ENCODE data around the gene EXOC3.

EXOC3 gene

GRCh38 chr5:463301-463700, 20.3 kb downstream of the EXOC3 start:
- Histone ChIP-seq H3K27me3 (ENCODE audit: control insufficient read depth in 1 of 2, insufficient read depth in 2 of 2, low read length in 2 of 2) (no peaks in the 10 kb centered on the region), H3K36me3 (ENCODE audit: control insufficient read depth in 2 of 2, insufficient read depth in 2 of 2, low read length in 2 of 2) (peaks cover 41 to 50% of the 10 kb centered on the region in 2 donors)

GRCh38 chr5:463952-464351, 21.0 kb downstream of the EXOC3 start:
- H3K9ac ChIP-seq (ENCODE audit: low read length in 2 of 2), result no peak overlapping the region
- H3K9me3 ChIP-seq (ENCODE audit: control insufficient read depth in 2 of 2, low read length in 2 of 2), result no peaks in the 10 kb centered on the region
- no peaks in the 10 kb centered on the region for H3K27me3 ChIP-seq (ENCODE audit: control insufficient read depth in 1 of 2, insufficient read depth in 2 of 2, low read length in 2 of 2)
- no peak overlapping the region for H3K27ac ChIP-seq (ENCODE audit: low read length)
- H3K4me3 ChIP-seq (ENCODE audit: low read length in 2 of 2), result no peak overlapping the region
- H3K36me3 ChIP-seq (ENCODE audit: control insufficient read depth in 2 of 2, insufficient read depth in 2 of 2, low read length in 2 of 2), result peaks cover 34 to 43% of the 10 kb centered on the region in 2 donors
- H3K4me1 ChIP-seq (ENCODE audit: control insufficient read depth, insufficient read depth, low read length), result no peaks in the 10 kb centered on the region

More at GRCh38 chr5:463301-463700, 20.3 kb downstream of the EXOC3 start:
- no peak overlapping the region for H3K9ac ChIP-seq (ENCODE audit: low read length in 2 of 2)
- H3K4me1 ChIP-seq (ENCODE audit: control insufficient read depth, insufficient read depth, low read length), result no peaks in the 10 kb centered on the region
- no peaks in the 10 kb centered on the region for H3K9me3 ChIP-seq (ENCODE audit: control insufficient read depth in 2 of 2, low read length in 2 of 2)
- H3K27ac ChIP-seq (ENCODE audit: low read length), result no peak overlapping the region
- no peak overlapping the region for H3K4me3 ChIP-seq (ENCODE audit: low read length in 2 of 2)

DNA sequence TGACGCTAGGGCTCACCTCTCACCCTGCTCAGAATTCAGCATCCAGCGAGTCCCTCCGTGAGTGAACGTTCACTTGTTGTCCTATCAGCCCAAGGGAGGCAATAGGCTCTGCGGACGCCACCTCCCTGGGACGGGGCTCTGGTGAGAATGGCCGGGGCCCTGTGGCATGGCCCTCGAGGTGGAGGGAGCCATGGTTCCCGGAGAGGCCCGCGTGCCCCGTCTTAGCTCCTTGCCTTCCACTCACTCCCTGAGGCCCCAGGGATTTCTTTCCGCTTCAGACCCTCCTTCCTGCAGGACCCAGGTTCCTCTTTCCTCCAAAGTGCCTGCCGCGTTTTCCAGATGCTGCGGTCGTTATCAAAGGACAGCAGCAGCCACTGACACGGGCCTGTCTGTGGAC, 21.5 kb downstream of the EXOC3 start:
- Histone ChIP-seq H3K9me3 (ENCODE audit: control insufficient read depth in 2 of 2, low read length in 2 of 2) (no peaks in the 10 kb centered on the region), H3K36me3 (ENCODE audit: control insufficient read depth in 2 of 2, insufficient read depth in 2 of 2, low read length in 2 of 2) (peaks cover 33 to 42% of the 10 kb centered on the region in 2 donors), H3K4me1 (ENCODE audit: control insufficient read depth, insufficient read depth, low read length) (no peaks in the 10 kb centered on the region), H3K9ac (ENCODE audit: low read length in 2 of 2) (no peak overlapping the region), H3K4me3 (ENCODE audit: low read length in 2 of 2) (no peak overlapping the region), H3K27me3 (ENCODE audit: control insufficient read depth in 1 of 2, insufficient read depth in 2 of 2, low read length in 2 of 2) (no peaks in the 10 kb centered on the region), H3K27ac (ENCODE audit: low read length) (no peak overlapping the region)

- H3K27me3 ChIP-seq (ENCODE audit: control insufficient read depth in 1 of 2, insufficient read depth in 2 of 2, low read length in 2 of 2), result no peaks in the 10 kb centered on the region
- no peak overlapping the region for H3K9ac ChIP-seq (ENCODE audit: low read length in 2 of 2)
- H3K27ac ChIP-seq (ENCODE audit: low read length), result no peak overlapping the region
- no peaks in the 10 kb centered on the region for H3K4me1 ChIP-seq (ENCODE audit: control insufficient read depth, insufficient read depth, low read length)
- H3K9me3 ChIP-seq (ENCODE audit: control insufficient read depth in 2 of 2, low read length in 2 of 2), result no peaks in the 10 kb centered on the region
- H3K36me3 ChIP-seq (ENCODE audit: control insufficient read depth in 2 of 2, insufficient read depth in 2 of 2, low read length in 2 of 2), result peaks cover 30 to 40% of the 10 kb centered on the region in 2 donors
- no peak overlapping the region for H3K4me3 ChIP-seq (ENCODE audit: low read length in 2 of 2)
Observed at GRCh38 chr5:464843-465590, 22.0 kb downstream of the EXOC3 start.

DNA sequence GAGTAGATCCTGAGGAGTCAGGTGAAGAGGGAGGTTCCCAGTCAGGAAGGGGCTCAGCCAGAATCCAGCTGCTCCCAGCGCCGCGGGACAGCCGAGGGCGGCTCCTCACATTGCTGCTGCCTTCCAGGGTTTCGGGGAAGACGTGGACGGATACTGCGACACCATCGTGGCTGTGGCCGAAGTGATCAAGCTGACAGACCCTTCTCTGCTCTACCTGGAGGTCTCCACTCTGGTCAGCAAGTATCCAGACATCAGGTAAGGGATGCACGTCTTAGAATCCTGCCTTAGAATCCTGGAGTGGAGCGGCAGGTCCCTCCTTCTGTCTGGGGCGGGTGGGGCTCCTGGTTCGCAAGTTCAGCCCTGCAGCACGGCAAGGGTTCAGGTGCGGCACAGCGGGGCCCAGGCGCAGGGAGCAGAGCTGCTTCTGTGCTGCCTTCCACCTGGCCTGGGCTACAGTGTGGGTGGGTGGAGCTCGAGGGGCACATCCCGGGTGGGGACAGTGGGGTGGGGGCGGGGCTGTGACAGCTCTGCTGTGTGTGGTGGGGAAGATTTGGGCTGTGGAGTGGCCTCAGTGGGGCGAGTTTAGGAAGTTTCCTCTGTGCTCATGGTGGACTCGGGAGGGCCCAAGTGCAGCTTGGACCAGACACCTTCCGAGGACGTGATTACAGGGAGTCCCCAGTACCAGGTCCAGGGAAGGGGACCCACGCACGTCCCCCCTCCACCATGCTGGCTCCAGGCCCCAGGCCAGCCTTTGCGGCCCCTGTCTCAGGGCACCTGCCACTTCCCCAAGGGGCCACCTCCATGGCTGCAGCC, 22.8 kb downstream of the EXOC3 start:
- Histone ChIP-seq H3K4me1 (ENCODE audit: control insufficient read depth, insufficient read depth, low read length) (no peaks in the 10 kb centered on the region), H3K9ac (ENCODE audit: low read length in 2 of 2) (no peak overlapping the region), H3K27ac (ENCODE audit: low read length) (no peak overlapping the region), H3K36me3 (ENCODE audit: control insufficient read depth in 2 of 2, insufficient read depth in 2 of 2, low read length in 2 of 2) (peaks cover 26 to 38% of the 10 kb centered on the region in 2 donors), H3K27me3 (ENCODE audit: control insufficient read depth in 1 of 2, insufficient read depth in 2 of 2, low read length in 2 of 2) (no peaks in the 10 kb centered on the region), H3K4me3 (ENCODE audit: low read length in 2 of 2) (no peak overlapping the region), H3K9me3 (ENCODE audit: control insufficient read depth in 2 of 2, low read length in 2 of 2) (no peaks in the 10 kb centered on the region)

GRCh38 chr5:466661-467310, 23.8 kb downstream of the EXOC3 start:
- Histone ChIP-seq H3K27ac (ENCODE audit: low read length) (no peak overlapping the region), H3K4me3 (ENCODE audit: low read length in 2 of 2) (no peak overlapping the region), H3K9me3 (ENCODE audit: control insufficient read depth in 2 of 2, low read length in 2 of 2) (no peaks in the 10 kb centered on the region), H3K4me1 (ENCODE audit: control insufficient read depth, insufficient read depth, low read length) (peaks cover 5% of the 10 kb centered on the region), H3K27me3 (ENCODE audit: control insufficient read depth in 1 of 2, insufficient read depth in 2 of 2, low read length in 2 of 2) (no peaks in the 10 kb centered on the region), H3K9ac (ENCODE audit: low read length in 2 of 2) (no peak overlapping the region), H3K36me3 (ENCODE audit: control insufficient read depth in 2 of 2, insufficient read depth in 2 of 2, low read length in 2 of 2) (peaks cover 23 to 33% of the 10 kb centered on the region in 2 donors)

- Histone ChIP-seq H3K36me3 (ENCODE audit: control insufficient read depth in 2 of 2, insufficient read depth in 2 of 2, low read length in 2 of 2) (peaks cover 16 to 26% of the 10 kb centered on the region in 2 donors), H3K27me3 (ENCODE audit: control insufficient read depth in 1 of 2, insufficient read depth in 2 of 2, low read length in 2 of 2) (no peaks in the 10 kb centered on the region)
Observed at GRCh38 chr5:468401-468800, 25.4 kb downstream of the EXOC3 start.

DNA sequence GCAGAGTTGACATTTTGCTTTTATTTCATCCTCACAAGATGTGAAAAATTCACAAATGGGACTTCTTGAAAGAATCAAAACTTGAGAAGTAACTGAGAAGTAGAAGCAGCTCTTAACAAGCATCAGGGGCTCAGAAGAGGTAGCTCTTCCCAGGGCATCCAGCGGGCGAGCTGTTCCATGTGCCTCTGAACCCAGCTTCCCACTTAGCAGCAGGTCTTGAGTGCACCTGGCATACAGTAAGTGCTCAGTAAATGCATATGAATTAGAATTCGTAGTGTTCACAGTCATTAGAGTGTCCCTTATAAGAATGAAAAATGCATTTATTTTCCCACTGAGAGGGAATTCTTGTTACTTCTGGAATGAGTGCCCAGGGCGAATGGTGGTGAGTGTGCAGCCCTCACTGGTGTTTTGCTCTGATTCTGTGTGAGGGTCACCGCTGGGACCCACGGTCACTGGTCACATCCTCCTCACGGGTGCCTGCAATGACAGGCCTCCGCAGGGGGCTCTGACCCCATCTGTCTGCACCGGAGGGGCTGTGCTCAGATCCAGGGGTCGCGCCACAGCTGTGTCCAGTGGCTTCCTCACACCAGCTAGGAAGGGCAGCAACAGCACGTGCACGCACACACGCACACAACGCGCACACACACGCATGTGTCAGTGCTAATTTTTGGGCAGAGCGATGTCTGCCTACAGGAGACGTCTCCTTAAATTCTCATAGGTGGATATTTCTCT, 26.9 kb downstream of the EXOC3 start:
- Histone ChIP-seq H3K9ac (ENCODE audit: low read length in 2 of 2) (no peak overlapping the region), H3K36me3 (ENCODE audit: control insufficient read depth in 2 of 2, insufficient read depth in 2 of 2, low read length in 2 of 2) (peaks cover 10 to 19% of the 10 kb centered on the region in 2 donors), H3K27ac (ENCODE audit: low read length) (no peak overlapping the region), H3K4me3 (ENCODE audit: low read length in 2 of 2) (no peak overlapping the region), H3K4me1 (ENCODE audit: control insufficient read depth, insufficient read depth, low read length) (peaks cover 23% of the 10 kb centered on the region), H3K9me3 (ENCODE audit: control insufficient read depth in 2 of 2, low read length in 2 of 2) (no peaks in the 10 kb centered on the region), H3K27me3 (ENCODE audit: control insufficient read depth in 1 of 2, insufficient read depth in 2 of 2, low read length in 2 of 2) (peaks cover under 1 to 4% of the 10 kb centered on the region in 2 donors)

More at GRCh38 chr5:468401-468800, 25.4 kb downstream of the EXOC3 start:
- H3K9ac ChIP-seq (ENCODE audit: low read length in 2 of 2), result no peak overlapping the region
- no peaks in the 10 kb centered on the region for H3K9me3 ChIP-seq (ENCODE audit: control insufficient read depth in 2 of 2, low read length in 2 of 2)
- peaks cover 15% of the 10 kb centered on the region for H3K4me1 ChIP-seq (ENCODE audit: control insufficient read depth, insufficient read depth, low read length)
- H3K4me3 ChIP-seq (ENCODE audit: low read length in 2 of 2), result no peak overlapping the region
- no peak overlapping the region for H3K27ac ChIP-seq (ENCODE audit: low read length)

GRCh38 chr5:470961-471749, 28.2 kb downstream of the EXOC3 start:
- H3K4me3 ChIP-seq (ENCODE audit: low read length in 2 of 2), result peak overlapping the region; percentile 65 to 77
- no peak overlapping the region for H3K27ac ChIP-seq (ENCODE audit: low read length)
- H3K27me3 ChIP-seq (ENCODE audit: control insufficient read depth in 1 of 2, insufficient read depth in 2 of 2, low read length in 2 of 2), result peaks cover 13 to 15% of the 10 kb centered on the region in 2 donors
- H3K9ac ChIP-seq (ENCODE audit: low read length in 2 of 2), result no peak overlapping the region
- peaks cover 30% of the 10 kb centered on the region for H3K4me1 ChIP-seq (ENCODE audit: control insufficient read depth, insufficient read depth, low read length)
- peaks cover 10 to 14% of the 10 kb centered on the region in 2 donors for H3K36me3 ChIP-seq (ENCODE audit: control insufficient read depth in 2 of 2, insufficient read depth in 2 of 2, low read length in 2 of 2)
- H3K9me3 ChIP-seq (ENCODE audit: control insufficient read depth in 2 of 2, low read length in 2 of 2), result no peaks in the 10 kb centered on the region

DNA sequence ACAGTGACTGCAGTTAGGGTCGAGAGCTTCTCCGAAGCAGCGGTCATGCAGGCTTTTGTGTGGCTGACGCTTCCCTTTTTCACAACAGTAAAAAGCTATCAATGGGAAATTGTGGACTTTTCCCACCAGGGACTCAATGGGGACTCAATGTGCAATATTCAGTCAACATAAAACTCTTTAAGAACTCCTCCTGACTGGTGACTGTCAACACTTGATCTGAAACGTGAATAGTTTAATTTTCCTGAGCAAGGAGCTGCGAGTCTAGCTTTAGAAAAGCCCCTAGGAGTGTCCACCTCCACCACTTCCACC, 28.7 kb downstream of the EXOC3 start:
- H3K9ac ChIP-seq (ENCODE audit: low read length in 2 of 2), result peak overlapping the region in 1 of 2 donors; percentile 75

More for the DNA sequence above, 28.7 kb downstream of the EXOC3 start:
- H3K27me3 ChIP-seq (ENCODE audit: control insufficient read depth in 1 of 2, insufficient read depth in 2 of 2, low read length in 2 of 2), result peaks cover 19 to 20% of the 10 kb centered on the region in 2 donors
- peaks cover 30% of the 10 kb centered on the region for H3K4me1 ChIP-seq (ENCODE audit: control insufficient read depth, insufficient read depth, low read length)
- H3K9me3 ChIP-seq (ENCODE audit: control insufficient read depth in 2 of 2, low read length in 2 of 2), result no peaks in the 10 kb centered on the region
- H3K36me3 ChIP-seq (ENCODE audit: control insufficient read depth in 2 of 2, insufficient read depth in 2 of 2, low read length in 2 of 2), result peaks cover 8% of the 10 kb centered on the region in 2 donors
- peak overlapping the region; percentile 65 to 77 for H3K4me3 ChIP-seq (ENCODE audit: low read length in 2 of 2)
- no peak overlapping the region for H3K27ac ChIP-seq (ENCODE audit: low read length)
